Measurements from ENCODE around the gene GPSM3.
"Not testable (repeated sequence)": the region's sequence is repeated elsewhere in the genome, so short reads cannot be mapped to it uniquely, and the experiment has no call there.

Gene GPSM3

GRCh38 chr6:32151181-32151862 is 41.1 kb downstream of the GPSM3 start:
- DNase-seq (ENCODE audit: low read depth, low spot score), result no peak

GRCh38 chr6:32149932-32150870 is 42.2 kb downstream of the GPSM3 start:
- DNase-seq (ENCODE audit: low read depth, low spot score), result no peak

- no peak for DNase-seq (ENCODE audit: low read depth, low spot score)
Measured at GRCh38 chr6:32149092-32149755, 43.2 kb downstream of the GPSM3 start.

GRCh38 chr6:32148289-32149091 is 44.0 kb downstream of the GPSM3 start:
- DNase-seq (ENCODE audit: low read depth, low spot score), result no peak

- DNase-seq (ENCODE audit: low read depth, low spot score), result no peak
Measured at GRCh38 chr6:32147401-32148132, 44.9 kb downstream of the GPSM3 start.

GRCh38 chr6:32146687-32147086 is 45.8 kb downstream of the GPSM3 start:
- DNase-seq (ENCODE audit: low read depth, low spot score), result no peak

GRCh38 chr6:32146287-32146686 is 46.2 kb downstream of the GPSM3 start:
- no peak for DNase-seq (ENCODE audit: low read depth, low spot score)

GRCh38 chr6:32144238-32144637 is 48.2 kb downstream of the GPSM3 start:
- not testable (repeated sequence) for DNase-seq (ENCODE audit: low read depth, low spot score)

Data from iPS DF 19.7 (cell line).